A673 (cell line): ENCODE results near the gene SMAD3. TPM values are rescaled to one million over a fixed set of nuclear protein-coding genes. Genes with fewer than 3 reads are reported as not detected.

Source experiments
- BruUV-seq: library from RNA; stranded (reverse); fragments of 400-500 nt; replicated peaks from 2 replicates; lab custom pipeline; 2021; lab: Mats Ljungman, UMichigan
- CTCF ChIA-PET: fragments of 300-600 bp; sonication (Branson Sonifier 250); formaldehyde crosslinking; loops from one replicate; lab custom pipeline; 2022; ENCODE audit warnings: antibody characterized with exemption; lab: Charles Lee
- POLR2A ChIA-PET: fragments of 300-600 bp; sonication (Branson Sonifier 250); formaldehyde crosslinking; loops from one replicate; lab custom pipeline; 2022; ENCODE audit warnings: antibody characterized with exemption; ENCODE audit not compliant: low non-redundant PET; lab: Charles Lee
- DNase-seq: peaks from one replicate; pipeline ENCODE4 v3.0.0-alpha.2; 2015; ENCODE audit warnings: low spot score
- H3K27ac ChIP-seq: fragments of 200-600 bp; sonication (generic); 2 replicates; pipeline ENCODE4 v1.5.1; 2016; ENCODE audit warnings: mixed run types, low read depth, mild to moderate bottlenecking, mixed read lengths, antibody characterized with exemption, low read length; ENCODE audit not compliant: poor library complexity, severe bottlenecking
- H3K27me3 ChIP-seq: fragments of 200-600 bp; sonication (generic); replicated peaks from 2 replicates; pipeline ENCODE4 v1.6.1; 2017; ENCODE audit warnings: mixed run types, low read depth, mild to moderate bottlenecking, mixed read lengths, antibody characterized with exemption, low read length; ENCODE audit not compliant: insufficient read depth, poor library complexity
- H3K36me3 ChIP-seq: fragments of 200-600 bp; sonication (generic); 2 replicates; pipeline ENCODE4 v1.6.1; 2016; ENCODE audit warnings: mixed run types, mild to moderate bottlenecking, mixed read lengths, antibody characterized with exemption, low read length; ENCODE audit not compliant: insufficient read depth, poor library complexity, severe bottlenecking
- H3K4me1 ChIP-seq: fragments of 200-600 bp; sonication (generic); 2 replicates; pipeline ENCODE4 v1.6.1; 2017; ENCODE audit warnings: mixed run types, mild to moderate bottlenecking, mixed read lengths, antibody characterized with exemption, low read length; ENCODE audit not compliant: insufficient read depth, poor library complexity, severe bottlenecking
- H3K4me3 ChIP-seq: fragments of 200-600 bp; sonication (generic); 2 replicates; pipeline ENCODE4 v1.5.1; 2016; ENCODE audit warnings: low read depth, mixed run types, mild to moderate bottlenecking, mixed read lengths, low read length; ENCODE audit not compliant: poor library complexity, severe bottlenecking
- H3K9me3 ChIP-seq: fragments of 200-600 bp; sonication (generic); 2 replicates; pipeline ENCODE4 v1.6.1; 2016; ENCODE audit warnings: mixed run types, low read depth, mild to moderate bottlenecking, mixed read lengths, antibody characterized with exemption, low read length; ENCODE audit not compliant: poor library complexity, severe bottlenecking
- CTCF ChIP-seq: fragments of 300-800, 200-600 bp; sonication (generic); conservative IDR thresholded peaks from 2 replicates; pipeline ENCODE4 v1.5.1; 2017; ENCODE audit warnings: low read depth, mild to moderate bottlenecking, antibody characterized with exemption, low read length, moderate library complexity, mixed read lengths
- EZH2 ChIP-seq: fragments of 200-600 bp; sonication (generic); IDR thresholded peaks from 2 replicates; pipeline ENCODE4 v1.6.1; 2017; ENCODE audit warnings: borderline replicate concordance, low read depth, mild to moderate bottlenecking, mixed read lengths, antibody characterized with exemption, low read length; ENCODE audit not compliant: poor library complexity, severe bottlenecking
- intact Hi-C: fragments of 100-400 bp; cut with micrococcal nuclease; formaldehyde crosslinking; loops from one replicate; pipeline ENCODE4 v1.10.0; 2022; ENCODE audit not compliant: unreplicated experiment
- total RNA-seq: library from RNA; stranded (reverse); gene quantifications from 2 replicates; pipeline ENCODE4 v1.2.3, GENCODE V29; 2021

Gene SMAD3
- total RNA-seq, 1 experiment from 2014 or later = 31.0 TPM

GRCh38 chr15:67085818-67086636 lies 20.6 kb downstream of the SMAD3 start:
- TF ChIP-seq EZH2 (no peak), CTCF (no peak)
- Histone ChIP-seq H3K27ac (no peak overlapping the region), H3K9me3 (no peaks in the 10 kb centered on the region), H3K4me3 (no peak overlapping the region), H3K4me1 (peaks cover 39% of the 10 kb centered on the region), H3K27me3 (no peaks in the 10 kb centered on the region), H3K36me3 (no peaks in the 10 kb centered on the region)
- DNase-seq = no peak
- intact Hi-C loops = no loop called here
- ChIA-PET CTCF (no interaction called here), POLR2A (no interaction called here)
- no TSS peak for BruUV-seq

DNA sequence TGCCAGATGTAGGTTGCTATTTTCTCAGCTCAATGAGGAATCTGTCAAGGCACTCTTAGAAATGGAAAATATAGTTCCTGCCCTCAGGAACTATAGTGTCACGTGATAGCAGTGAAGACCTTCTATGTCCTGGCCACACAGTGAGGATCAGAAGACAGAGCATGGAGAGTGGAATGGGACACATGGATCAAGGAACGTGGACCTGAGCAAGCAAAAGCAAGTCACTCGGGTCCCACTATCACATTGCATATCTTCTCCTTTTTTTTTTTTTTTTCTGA lies 21.2 kb downstream of the SMAD3 start:
- no peak for DNase-seq
- no TSS peak for BruUV-seq
- peaks cover 44% of the 10 kb centered on the region for H3K4me1 ChIP-seq
- no peak overlapping the region for H3K27ac ChIP-seq
- H3K27me3 ChIP-seq = no peaks in the 10 kb centered on the region
- H3K9me3 ChIP-seq = no peaks in the 10 kb centered on the region
- TF ChIP-seq EZH2 = no peak
- intact Hi-C loops = no loop called here
- H3K36me3 ChIP-seq = no peaks in the 10 kb centered on the region
- ChIA-PET POLR2A (no interaction called here), CTCF (no interaction called here)
- H3K4me3 ChIP-seq = no peak overlapping the region

DNA sequence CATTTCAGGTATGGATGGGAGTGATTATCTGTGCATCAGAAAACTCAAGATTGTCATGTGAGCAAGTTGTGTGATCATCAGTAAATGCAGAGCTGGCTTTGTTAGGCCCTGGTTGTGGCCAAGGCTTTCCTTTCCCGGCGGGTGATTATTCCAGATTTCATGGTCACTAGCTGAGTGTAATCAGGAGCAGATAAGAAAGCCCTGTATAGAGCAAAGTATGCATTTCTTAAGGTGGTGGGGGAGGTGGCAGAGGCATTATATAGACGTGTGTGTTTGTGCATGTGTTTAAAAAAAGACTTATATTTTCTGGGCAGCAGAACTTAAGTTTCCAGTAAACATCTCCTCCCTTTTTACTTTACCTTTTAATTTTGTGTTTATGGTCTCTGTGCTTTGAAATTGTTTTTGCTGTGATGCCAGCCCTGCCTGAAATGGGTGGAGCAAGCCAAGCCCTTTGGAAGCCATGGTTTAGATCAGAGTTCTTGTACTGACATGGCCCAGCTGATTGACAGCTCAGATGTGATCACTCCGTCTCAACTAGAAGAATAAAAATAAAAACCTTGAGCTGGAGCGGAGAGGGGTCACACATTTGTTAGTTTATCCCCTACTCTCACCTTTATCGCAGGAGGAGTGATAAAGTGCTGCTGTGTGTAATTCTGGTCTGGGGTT lies 22.2 kb downstream of the SMAD3 start:
- CTCF ChIA-PET = interaction anchor here (0.5 kb wide), 1 partner anchor 691 kb away, joined by 3 read pairs; no protein-coding TSS in a partner anchor

More for the DNA sequence above, 22.2 kb downstream of the SMAD3 start:
- H3K4me3 ChIP-seq = no peak overlapping the region
- no peaks in the 10 kb centered on the region for H3K9me3 ChIP-seq
- intact Hi-C loops = no loop called here
- H3K27me3 ChIP-seq = no peaks in the 10 kb centered on the region
- H3K4me1 ChIP-seq = peaks cover 48% of the 10 kb centered on the region
- POLR2A ChIA-PET = no interaction called here
- TF ChIP-seq CTCF (no peak), EZH2 (no peak)
- DNase-seq = no peak
- no peaks in the 10 kb centered on the region for H3K36me3 ChIP-seq
- H3K27ac ChIP-seq = no peak overlapping the region
- no TSS peak for BruUV-seq
